Measurements from ENCODE around the gene LINGO3. TPM values are rescaled to one million over a fixed set of nuclear protein-coding genes. Genes with fewer than 3 reads are reported as not detected.

The LINGO3 gene
- polyA plus RNA-seq, 1 donor from 2014 or later = 2.7 TPM

GRCh38 chr19:2353887-2354592 is 46.1 kb upstream of the LINGO3 start:
- no peak overlapping the region for H3K4me3 ChIP-seq (ENCODE audit: low read length)
- H3K4me2 ChIP-seq (ENCODE audit: low read length) = no peak overlapping the region
- H3F3A ChIP-seq (ENCODE audit: insufficient read depth, low read length, poor library complexity, severe bottlenecking) = no peaks in the 10 kb centered on the region
- no peaks in the 10 kb centered on the region for H3K9me2 ChIP-seq (ENCODE audit: insufficient read depth, low read length)
- H3K27ac ChIP-seq (ENCODE audit: low read length) = no peak overlapping the region
- TF ChIP-seq EZH2 (IDR thresholded peaks at IDR 0.05; ENCODE audit: borderline replicate concordance, insufficient read depth, low read length, poor library complexity, severe bottlenecking) (no peak), SMC3 (conservative IDR thresholded peaks at IDR 0.05; ENCODE audit: poor library complexity) (no peak), TAF1 (IDR thresholded peaks at IDR 0.05; ENCODE audit: low read depth) (no peak), MXI1 (conservative IDR thresholded peaks at IDR 0.05; ENCODE audit: poor library complexity, severe bottlenecking) (no peak), EP300 (conservative IDR thresholded peaks at IDR 0.05; ENCODE audit: poor library complexity, severe bottlenecking) (no peak), POLR2AphosphoS5 (IDR thresholded peaks at IDR 0.05) (no peak), RAD21 (conservative IDR thresholded peaks at IDR 0.05) (no peak)
- TF ChIP-seq, protein P1, sequence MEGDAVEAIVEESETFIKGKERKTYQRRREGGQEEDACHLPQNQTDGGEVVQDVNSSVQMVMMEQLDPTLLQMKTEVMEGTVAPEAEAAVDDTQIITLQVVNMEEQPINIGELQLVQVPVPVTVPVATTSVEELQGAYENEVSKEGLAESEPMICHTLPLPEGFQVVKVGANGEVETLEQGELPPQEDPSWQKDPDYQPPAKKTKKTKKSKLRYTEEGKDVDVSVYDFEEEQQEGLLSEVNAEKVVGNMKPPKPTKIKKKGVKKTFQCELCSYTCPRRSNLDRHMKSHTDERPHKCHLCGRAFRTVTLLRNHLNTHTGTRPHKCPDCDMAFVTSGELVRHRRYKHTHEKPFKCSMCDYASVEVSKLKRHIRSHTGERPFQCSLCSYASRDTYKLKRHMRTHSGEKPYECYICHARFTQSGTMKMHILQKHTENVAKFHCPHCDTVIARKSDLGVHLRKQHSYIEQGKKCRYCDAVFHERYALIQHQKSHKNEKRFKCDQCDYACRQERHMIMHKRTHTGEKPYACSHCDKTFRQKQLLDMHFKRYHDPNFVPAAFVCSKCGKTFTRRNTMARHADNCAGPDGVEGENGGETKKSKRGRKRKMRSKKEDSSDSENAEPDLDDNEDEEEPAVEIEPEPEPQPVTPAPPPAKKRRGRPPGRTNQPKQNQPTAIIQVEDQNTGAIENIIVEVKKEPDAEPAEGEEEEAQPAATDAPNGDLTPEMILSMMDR (IDR thresholded peaks at IDR 0.05; ENCODE audit: poor library complexity, severe bottlenecking) = no peak
- TF ChIP-seq, protein P2, sequence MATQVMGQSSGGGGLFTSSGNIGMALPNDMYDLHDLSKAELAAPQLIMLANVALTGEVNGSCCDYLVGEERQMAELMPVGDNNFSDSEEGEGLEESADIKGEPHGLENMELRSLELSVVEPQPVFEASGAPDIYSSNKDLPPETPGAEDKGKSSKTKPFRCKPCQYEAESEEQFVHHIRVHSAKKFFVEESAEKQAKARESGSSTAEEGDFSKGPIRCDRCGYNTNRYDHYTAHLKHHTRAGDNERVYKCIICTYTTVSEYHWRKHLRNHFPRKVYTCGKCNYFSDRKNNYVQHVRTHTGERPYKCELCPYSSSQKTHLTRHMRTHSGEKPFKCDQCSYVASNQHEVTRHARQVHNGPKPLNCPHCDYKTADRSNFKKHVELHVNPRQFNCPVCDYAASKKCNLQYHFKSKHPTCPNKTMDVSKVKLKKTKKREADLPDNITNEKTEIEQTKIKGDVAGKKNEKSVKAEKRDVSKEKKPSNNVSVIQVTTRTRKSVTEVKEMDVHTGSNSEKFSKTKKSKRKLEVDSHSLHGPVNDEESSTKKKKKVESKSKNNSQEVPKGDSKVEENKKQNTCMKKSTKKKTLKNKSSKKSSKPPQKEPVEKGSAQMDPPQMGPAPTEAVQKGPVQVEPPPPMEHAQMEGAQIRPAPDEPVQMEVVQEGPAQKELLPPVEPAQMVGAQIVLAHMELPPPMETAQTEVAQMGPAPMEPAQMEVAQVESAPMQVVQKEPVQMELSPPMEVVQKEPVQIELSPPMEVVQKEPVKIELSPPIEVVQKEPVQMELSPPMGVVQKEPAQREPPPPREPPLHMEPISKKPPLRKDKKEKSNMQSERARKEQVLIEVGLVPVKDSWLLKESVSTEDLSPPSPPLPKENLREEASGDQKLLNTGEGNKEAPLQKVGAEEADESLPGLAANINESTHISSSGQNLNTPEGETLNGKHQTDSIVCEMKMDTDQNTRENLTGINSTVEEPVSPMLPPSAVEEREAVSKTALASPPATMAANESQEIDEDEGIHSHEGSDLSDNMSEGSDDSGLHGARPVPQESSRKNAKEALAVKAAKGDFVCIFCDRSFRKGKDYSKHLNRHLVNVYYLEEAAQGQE (IDR thresholded peaks at IDR 0.05; ENCODE audit: borderline replicate concordance) = no peak
- no peaks in the 10 kb centered on the region for H3K79me2 ChIP-seq (replicated peaks; ENCODE audit: insufficient read depth, low read length)
- no peak overlapping the region for H3K9ac ChIP-seq (ENCODE audit: low read length)
- no peaks in the 10 kb centered on the region for H4K20me1 ChIP-seq (ENCODE audit: insufficient read depth)
- no peak overlapping the region for H2AFZ ChIP-seq (ENCODE audit: low read depth, low read length)
- no peaks in the 10 kb centered on the region for H3K9me3 ChIP-seq (ENCODE audit: low read length)
- H3K27me3 ChIP-seq (ENCODE audit: insufficient read depth, low read depth, low read length) = no peaks in the 10 kb centered on the region
- H3K36me3 ChIP-seq (ENCODE audit: insufficient read depth, low read length) = no peaks in the 10 kb centered on the region

DNA sequence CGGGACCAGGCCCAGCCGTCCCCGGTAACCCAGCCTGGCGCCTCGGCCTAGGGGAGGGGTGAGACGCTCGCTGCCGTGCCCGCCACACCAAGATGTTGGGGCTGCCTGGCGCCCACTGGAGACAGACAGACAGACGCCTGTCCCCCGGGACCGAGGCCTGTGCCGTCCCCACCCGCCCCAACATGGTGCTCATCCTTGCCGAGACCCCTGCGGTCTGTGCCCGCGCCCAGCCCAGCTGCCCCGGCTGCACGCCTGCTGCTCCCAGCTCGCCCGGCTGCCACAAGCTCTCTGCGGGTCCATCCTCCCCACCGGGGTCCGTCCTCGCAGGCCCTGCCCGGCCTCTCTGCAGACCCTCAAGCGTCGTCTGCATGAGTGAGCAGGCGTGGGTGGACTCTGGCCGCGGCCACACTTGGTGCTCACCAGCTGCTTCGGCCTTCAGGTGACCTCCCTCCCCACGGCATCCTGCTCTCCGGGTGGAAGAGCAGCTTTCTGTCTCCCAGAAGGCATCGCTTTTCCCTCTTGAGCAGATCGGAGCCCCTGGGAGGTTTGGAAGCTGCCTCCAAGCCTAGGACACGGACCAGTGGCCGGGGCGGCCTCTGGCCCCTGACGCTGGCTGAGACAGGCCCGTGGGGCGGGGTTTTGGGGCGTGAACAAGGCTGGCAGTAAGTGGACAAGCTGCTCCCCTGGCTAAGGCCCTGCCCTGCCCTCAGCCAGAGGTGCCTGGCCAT is 45.4 kb upstream of the LINGO3 start:
- Histone ChIP-seq H3K9me3 (ENCODE audit: low read length) (no peaks in the 10 kb centered on the region), H3K36me3 (ENCODE audit: insufficient read depth, low read length) (no peaks in the 10 kb centered on the region), H3K4me3 (ENCODE audit: low read length) (no peak overlapping the region)

More for the DNA sequence above, 45.4 kb upstream of the LINGO3 start:
- no peak overlapping the region for H2AFZ ChIP-seq (ENCODE audit: low read depth, low read length)
- no peak overlapping the region for H3K4me2 ChIP-seq (ENCODE audit: low read length)
- H3K9ac ChIP-seq (ENCODE audit: low read length) = no peak overlapping the region
- H4K20me1 ChIP-seq (ENCODE audit: insufficient read depth) = no peaks in the 10 kb centered on the region
- TF ChIP-seq RAD21 (conservative IDR thresholded peaks at IDR 0.05) (no peak), POLR2AphosphoS5 (IDR thresholded peaks at IDR 0.05) (no peak), MXI1 (conservative IDR thresholded peaks at IDR 0.05; ENCODE audit: poor library complexity, severe bottlenecking) (no peak), EZH2 (IDR thresholded peaks at IDR 0.05; ENCODE audit: borderline replicate concordance, insufficient read depth, low read length, poor library complexity, severe bottlenecking) (no peak), SMC3 (conservative IDR thresholded peaks at IDR 0.05; ENCODE audit: poor library complexity) (no peak), EP300 (conservative IDR thresholded peaks at IDR 0.05; ENCODE audit: poor library complexity, severe bottlenecking) (no peak), TAF1 (IDR thresholded peaks at IDR 0.05; ENCODE audit: low read depth) (no peak)
- TF ChIP-seq, protein P1 (IDR thresholded peaks at IDR 0.05; ENCODE audit: poor library complexity, severe bottlenecking) = no peak
- TF ChIP-seq, protein P2 (IDR thresholded peaks at IDR 0.05; ENCODE audit: borderline replicate concordance) = no peak
- H3K27me3 ChIP-seq (ENCODE audit: insufficient read depth, low read depth, low read length) = no peaks in the 10 kb centered on the region
- H3K79me2 ChIP-seq (replicated peaks; ENCODE audit: insufficient read depth, low read length) = no peaks in the 10 kb centered on the region
- H3K9me2 ChIP-seq (ENCODE audit: insufficient read depth, low read length) = no peaks in the 10 kb centered on the region
- no peaks in the 10 kb centered on the region for H3F3A ChIP-seq (ENCODE audit: insufficient read depth, low read length, poor library complexity, severe bottlenecking)
- H3K27ac ChIP-seq (ENCODE audit: low read length) = no peak overlapping the region

All from neural cell (in vitro differentiated cells).